ENCODE results near the gene ATP10D.
"Not testable (repeated sequence)": the region's sequence is repeated elsewhere in the genome, so short reads cannot be mapped to it uniquely, and the experiment has no call there.

The ATP10D gene

DNA sequence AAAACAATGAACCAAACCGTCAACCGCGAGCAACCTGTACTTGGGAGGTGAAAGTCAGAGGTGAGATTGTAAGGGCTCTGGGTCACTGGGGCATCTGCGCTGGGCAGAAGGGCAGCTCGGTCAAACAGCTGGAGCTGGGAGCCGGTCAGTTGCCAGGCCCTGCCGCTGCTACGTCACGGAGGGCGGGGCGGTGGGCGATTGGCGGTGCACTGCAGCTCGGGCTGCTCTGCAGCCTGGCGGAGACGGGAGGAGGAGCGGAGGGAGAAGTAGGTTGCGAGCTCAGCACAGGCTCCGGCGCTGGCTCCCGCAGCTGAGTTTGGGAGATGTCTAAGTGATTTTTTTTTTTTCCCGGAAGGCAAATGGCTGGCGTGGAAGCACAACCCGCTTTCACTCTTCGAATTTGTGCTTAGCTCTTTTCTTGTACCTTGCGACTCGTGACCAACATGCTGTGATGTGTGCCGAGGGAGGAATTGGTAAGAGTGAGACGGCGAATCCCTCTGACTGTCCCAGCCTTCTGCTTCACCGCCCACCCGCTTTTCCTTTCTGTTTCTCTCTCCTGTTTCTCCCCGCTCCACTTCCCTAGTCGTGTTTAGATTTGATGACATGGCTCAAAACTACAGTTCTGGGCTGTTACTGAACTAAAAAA, at the start of gene ATP10D:
TSS of gene ATP10D (plus strand) at position 229 of the 646 bp plus-strand sequence. CDS start 27,266 bp downstream, outside the sequence.
- peak; percentile 29 for DNase-seq (ENCODE audit: low spot score)

- no peak for DNase-seq (ENCODE audit: low spot score)
Observed at GRCh38 chr4:47442980-47443379, 42.1 kb upstream of the ATP10D start.

GRCh38 chr4:47444031-47444430, 41.0 kb upstream of the ATP10D start:
- no peak for DNase-seq (ENCODE audit: low spot score)

DNA sequence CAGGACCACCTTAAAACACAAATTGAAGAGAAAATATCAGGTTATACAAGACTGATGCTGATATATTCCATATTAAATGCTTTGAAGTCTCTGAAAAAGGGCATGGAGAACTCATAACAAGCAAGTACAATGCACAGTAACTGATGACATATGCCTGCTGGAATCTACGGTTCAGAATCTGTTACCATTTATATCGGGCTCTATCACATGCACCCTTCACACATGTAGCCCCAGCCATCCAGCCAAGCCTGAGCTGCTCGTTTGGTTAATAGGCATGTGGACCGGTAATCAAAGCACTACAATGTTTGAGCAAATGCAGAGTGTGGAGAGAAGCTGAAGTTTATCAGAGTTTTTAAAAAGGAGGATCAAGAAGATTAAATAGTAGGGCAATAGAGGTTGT, 33.4 kb upstream of the ATP10D start:
- no peak for DNase-seq (ENCODE audit: low spot score)

DNA sequence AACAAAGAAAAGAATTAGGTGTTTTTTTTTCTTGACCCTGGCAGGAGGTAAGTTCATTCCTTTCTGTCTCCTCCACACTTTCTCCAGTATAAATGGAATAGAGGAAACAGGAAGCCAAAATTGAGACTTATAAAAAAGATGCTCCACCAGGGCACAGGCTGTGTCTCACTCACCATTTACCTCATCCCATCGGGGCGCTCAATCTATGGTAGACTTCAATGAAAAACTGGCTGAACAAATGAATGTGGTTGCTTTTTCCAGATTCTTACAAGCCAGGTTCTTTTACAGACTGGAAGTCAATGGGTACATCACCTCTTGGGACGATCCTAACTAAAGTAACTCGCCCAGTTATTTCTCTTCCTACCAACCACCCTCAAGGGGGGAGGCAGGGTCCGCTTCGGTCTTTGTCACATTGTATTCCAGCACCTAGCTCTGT, 22.3 kb upstream of the ATP10D start:
- no peak for DNase-seq (ENCODE audit: low spot score)

DNA sequence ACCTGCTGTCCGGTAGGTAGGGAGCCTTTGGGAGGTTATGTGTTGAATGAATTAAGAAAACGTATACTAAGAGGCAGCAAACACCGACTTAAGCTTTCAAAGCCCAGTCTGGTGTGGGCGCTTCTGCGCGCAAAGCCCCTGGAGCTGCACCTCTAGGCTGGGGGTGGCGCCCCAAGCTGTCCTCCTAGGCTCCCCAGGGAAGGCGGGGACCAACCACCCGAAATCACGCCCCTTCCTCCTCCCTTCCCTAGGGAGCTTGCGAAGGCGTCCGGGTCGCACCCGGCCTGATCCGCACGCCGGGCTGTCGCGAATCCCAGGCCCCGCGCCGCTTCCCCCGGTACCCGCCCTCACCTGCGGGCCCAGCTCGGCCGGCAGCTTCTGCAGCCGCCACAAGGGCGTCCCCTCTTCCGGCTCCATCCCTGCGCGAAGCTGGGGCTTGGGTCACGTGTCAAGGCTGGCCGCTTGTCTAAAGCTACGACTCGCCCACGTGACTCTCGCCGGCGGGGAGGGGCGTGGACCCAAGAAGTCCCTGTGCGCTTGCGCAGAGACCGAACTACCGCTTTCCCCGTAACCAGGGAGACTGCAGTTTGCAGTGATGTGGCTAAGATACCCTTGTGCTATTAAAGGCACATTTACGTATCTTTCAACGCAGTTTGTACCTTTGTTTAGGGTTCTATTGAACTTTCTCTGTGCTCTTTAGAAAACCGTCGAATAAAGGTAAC, 21.7 kb upstream of the ATP10D start, which contains the start of gene COMMD8:
TSS of gene COMMD8 (minus strand) at position 468 of the 722 bp plus-strand sequence. CDS start at position 417, 51 bp downstream.
- DNase-seq (ENCODE audit: low spot score): peak; percentile 66

- DNase-seq (ENCODE audit: low spot score): no peak
Observed at GRCh38 chr4:47465004-47465403, 20.1 kb upstream of the ATP10D start.

DNA sequence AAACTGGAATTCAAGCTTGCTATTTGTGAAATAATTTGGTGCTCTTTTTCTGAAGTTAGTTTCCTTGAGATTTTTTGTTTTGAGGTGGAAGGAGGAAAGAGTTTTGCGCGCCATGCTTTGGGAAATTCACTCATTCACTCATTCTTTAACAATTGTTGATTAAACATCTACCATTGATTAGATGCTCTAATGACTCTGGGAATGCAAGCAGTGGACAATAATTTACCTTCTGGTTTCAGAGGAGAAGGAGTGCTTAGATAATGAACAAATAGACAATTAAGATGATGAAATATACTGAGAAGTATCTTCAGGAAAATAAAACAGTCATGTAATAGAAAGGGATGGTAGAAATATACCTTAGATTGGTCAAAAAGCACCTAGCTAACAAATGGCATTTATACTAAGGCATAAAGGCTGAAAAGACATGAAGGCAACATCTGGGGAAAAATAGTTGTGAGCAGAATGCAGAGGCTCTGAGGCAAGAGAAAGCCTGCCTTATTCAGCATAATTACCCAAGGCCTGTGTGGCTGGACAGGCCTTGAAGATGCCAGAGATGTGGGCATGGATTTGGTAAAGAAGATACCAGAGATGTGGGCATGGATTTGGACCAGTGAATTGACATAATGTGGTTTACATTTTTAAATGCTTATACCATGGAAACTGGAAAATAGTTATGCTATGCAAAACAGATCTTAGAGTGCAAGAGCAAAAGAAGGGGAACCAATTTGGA, 18.9 kb upstream of the ATP10D start:
- no peak for DNase-seq (ENCODE audit: low spot score)

- DNase-seq (ENCODE audit: low spot score): no peak
Observed at GRCh38 chr4:47468706-47469365, 16.2 kb upstream of the ATP10D start.

- no peak for DNase-seq (ENCODE audit: low spot score)
Observed at GRCh38 chr4:47469951-47470350, 15.1 kb upstream of the ATP10D start.

DNA sequence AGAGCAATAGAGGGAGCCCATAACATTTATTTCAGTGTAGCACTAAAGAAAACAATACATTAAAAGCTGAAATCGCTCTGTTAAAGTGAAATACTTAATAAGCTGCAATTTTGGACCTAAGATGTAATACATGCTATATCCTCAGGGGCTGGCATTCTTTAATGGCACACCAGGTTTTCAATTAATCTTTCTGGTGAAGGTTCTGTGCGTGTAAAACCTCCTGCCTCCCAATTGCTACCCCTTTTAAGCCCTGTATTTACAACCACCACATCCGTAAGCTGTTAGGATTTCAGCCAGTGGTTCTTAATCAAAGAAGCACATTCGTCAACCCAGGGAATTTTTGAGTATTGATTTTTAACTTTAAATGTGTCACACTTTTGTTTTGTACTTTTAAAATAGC, 14.0 kb upstream of the ATP10D start:
- no peak for DNase-seq (ENCODE audit: low spot score)

GRCh38 chr4:47471591-47471990, 13.5 kb upstream of the ATP10D start:
- no peak for DNase-seq (ENCODE audit: low spot score)

DNA sequence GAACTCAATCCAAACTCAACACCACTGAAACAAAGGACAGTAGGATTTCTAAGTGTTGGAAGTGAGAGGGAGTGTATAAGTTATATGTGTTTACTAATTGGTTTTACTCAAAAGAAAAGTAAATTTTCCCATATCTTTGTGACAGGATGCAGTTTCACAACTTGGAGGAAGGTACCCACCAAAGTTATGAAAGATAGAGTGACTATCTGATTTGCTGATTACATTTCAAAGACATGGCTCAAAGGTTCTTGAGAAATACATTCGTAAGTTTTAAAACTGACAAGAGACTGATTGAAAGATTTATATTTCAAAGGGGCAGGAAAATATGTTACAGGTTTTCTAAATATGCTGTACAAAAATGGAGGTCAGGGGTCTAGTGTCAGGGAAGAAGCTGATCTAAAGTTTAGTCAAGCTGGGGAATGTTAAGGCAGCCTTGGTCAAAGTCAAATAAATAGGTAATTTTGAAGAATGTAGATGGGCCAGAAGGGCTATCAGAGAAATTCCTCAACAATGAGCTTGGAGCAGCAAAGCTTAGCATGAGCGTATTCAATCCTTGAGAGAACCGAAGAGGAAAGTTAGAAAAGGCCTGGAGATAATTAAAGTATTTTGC, 11.8 kb upstream of the ATP10D start:
- DNase-seq (ENCODE audit: low spot score): no peak

DNA sequence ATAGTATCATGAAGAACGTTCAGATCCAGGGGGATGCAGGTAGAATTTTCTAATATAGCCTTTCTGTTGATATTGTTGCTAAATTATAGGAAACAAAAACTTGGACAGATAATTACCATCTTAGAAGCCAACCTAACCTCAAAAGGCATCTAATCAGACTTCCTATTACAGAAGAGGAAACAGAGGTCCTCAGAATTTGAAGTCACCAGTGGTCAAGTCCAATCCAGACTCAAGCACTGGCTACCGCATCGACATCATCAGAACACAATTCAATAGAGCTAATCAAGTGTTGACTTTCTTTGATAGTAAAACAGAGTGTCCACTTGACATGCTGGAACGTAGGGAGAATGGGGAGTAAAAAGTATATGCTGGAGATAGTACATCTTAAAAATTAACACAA, 10.3 kb upstream of the ATP10D start:
- DNase-seq (ENCODE audit: low spot score): no peak

DNA sequence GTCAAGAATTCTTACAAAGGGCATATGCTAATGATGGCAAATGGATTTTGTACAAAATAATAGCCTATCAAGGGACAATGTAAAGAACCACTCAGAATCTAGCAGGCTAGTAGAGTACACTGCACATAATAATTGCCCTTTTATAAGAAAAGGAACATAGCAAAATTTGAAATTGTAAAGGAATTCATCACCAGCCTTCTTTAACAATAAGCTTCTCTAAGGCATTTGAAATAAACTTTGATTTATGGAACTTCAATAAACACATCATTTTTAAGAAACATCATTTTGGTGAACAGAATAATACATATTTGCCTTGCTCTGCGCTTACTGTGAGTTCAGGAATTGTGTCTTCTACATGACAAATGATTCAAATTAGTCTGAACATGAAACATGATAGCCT, 9.7 kb upstream of the ATP10D start:
- DNase-seq (ENCODE audit: low spot score): no peak

- no peak for DNase-seq (ENCODE audit: low spot score)
Observed at GRCh38 chr4:47478804-47479203, 6.3 kb upstream of the ATP10D start.

DNA sequence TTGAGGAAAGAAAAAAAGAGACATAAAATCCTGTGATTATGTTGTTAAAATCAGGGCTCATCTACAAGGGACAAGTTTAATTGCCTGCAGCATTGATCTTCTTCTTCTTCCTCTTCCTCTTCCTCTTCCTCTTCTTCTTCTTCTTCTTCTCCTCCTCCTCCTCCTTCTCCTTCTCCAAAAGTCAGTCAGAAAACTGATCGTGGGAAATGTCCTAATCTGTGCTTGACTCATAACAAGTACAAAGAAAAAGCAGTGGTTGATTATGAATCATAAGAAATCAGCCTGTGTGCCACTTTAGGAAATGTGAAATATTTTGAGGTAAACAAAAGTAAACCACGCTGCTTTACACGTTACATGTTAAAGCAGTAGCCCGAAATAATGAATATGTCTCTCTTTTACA, 2.7 kb upstream of the ATP10D start:
- no peak for DNase-seq (ENCODE audit: low spot score)

GRCh38 chr4:47483745-47484144, 1.3 kb upstream of the ATP10D start:
- no peak for DNase-seq (ENCODE audit: low spot score)

- no peak for DNase-seq (ENCODE audit: low spot score)
Observed at GRCh38 chr4:47484168-47484567, 907 bp upstream of the ATP10D start.

- no peak for DNase-seq (ENCODE audit: low spot score)
Observed at GRCh38 chr4:47485768-47486167, 693 bp downstream of the ATP10D start.

- no peak for DNase-seq (ENCODE audit: low spot score)
Observed at GRCh38 chr4:47486231-47486673, 1.2 kb downstream of the ATP10D start.

- not testable (repeated sequence) for DNase-seq (ENCODE audit: low spot score)
Observed at GRCh38 chr4:47486727-47487126, 1.7 kb downstream of the ATP10D start.

All from HuH-7.5 (cell line).